Parathyroid adenoma (tissue), 2 donors: ENCODE results near the gene OPRPN.

Experiments
- H2AFZ ChIP-seq: fragments of 300-600 bp; sonication (generic); one replicate; pipeline ENCODE4 v1.7.0; 2017; ENCODE audit warnings: antibody characterized with exemption, mild to moderate bottlenecking
- H3K27ac ChIP-seq: fragments of 300-600 bp; sonication (generic); one replicate; pipeline ENCODE4 v1.7.0; 2017
- H3K27me3 ChIP-seq: fragments of 300-600 bp; sonication (generic); one replicate; pipeline ENCODE4 v1.7.0; 2017; ENCODE audit warnings: low read length; ENCODE audit not compliant: control insufficient read depth, insufficient read depth
- H3K36me3 ChIP-seq: fragments of 300-600 bp; sonication (generic); one replicate; pipeline ENCODE4 v1.7.0; 2017; ENCODE audit warnings: low read length; ENCODE audit not compliant: control insufficient read depth, insufficient read depth
- H3K4me1 ChIP-seq: fragments of 300-600 bp; sonication (generic); one replicate; pipeline ENCODE4 v1.7.0; 2017; ENCODE audit warnings: control low read depth
- H3K4me2 ChIP-seq: fragments of 300-600 bp; sonication (generic); one replicate; pipeline ENCODE4 v1.7.0; 2017; ENCODE audit warnings: low read length
- H3K4me3 ChIP-seq: fragments of 300-600 bp; sonication (generic); one replicate; pipeline ENCODE4 v1.7.0; 2017; ENCODE audit warnings: low read depth, low read length
- H3K79me2 ChIP-seq: fragments of 300-600 bp; sonication (generic); one replicate; pipeline ENCODE4 v1.7.0; 2017; ENCODE audit warnings: control low read depth
- H3K9ac ChIP-seq: fragments of 300-600 bp; sonication (generic); one replicate; pipeline ENCODE4 v1.7.0; 2017; ENCODE audit warnings: mild to moderate bottlenecking
- H3K9me3 ChIP-seq: fragments of 300-600 bp; sonication (generic); one replicate; pipeline ENCODE4 v1.7.0; 2017; ENCODE audit warnings: low read length; ENCODE audit not compliant: control insufficient read depth
- TF ChIP-seq, protein P1 (sequence below): fragments of 300-600 bp; sonication (generic); IDR thresholded peaks from one replicate; pipeline ENCODE4 v1.7.0; 2017; ENCODE audit warnings: antibody characterized with exemption, mild to moderate bottlenecking
- donor health status: primary hyperparathyroidism.

Gene OPRPN

DNA sequence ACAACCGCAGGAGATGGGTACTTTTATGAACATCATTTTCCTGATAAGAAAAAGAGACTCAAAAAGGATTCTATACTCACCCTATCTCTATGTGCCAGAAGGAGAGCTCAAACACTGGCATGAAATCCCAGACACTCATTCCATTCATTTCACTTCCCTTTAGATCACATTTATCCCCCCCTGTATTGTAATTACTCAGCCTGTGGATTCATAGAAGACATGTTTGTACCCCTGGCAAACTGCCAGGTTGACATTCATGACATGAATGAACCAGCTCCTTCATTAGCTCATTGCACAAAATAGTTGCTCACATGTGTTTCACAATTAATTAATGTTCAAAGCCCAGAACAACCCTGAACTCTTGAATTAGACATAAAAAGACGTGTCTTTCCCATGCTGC is 32.3 kb upstream of the OPRPN start:
- Histone ChIP-seq H3K4me3 (no peak overlapping the region), H3K4me1 (no peaks in the 10 kb centered on the region), H3K27ac (no peak overlapping the region), H3K9ac (no peak overlapping the region), H3K4me2 (no peak overlapping the region), H3K79me2 (no peaks in the 10 kb centered on the region), H2AFZ (no peak overlapping the region), H3K27me3 (no peaks in the 10 kb centered on the region), H3K9me3 (no peaks in the 10 kb centered on the region), H3K36me3 (no peaks in the 10 kb centered on the region)
- TF ChIP-seq, protein P1, sequence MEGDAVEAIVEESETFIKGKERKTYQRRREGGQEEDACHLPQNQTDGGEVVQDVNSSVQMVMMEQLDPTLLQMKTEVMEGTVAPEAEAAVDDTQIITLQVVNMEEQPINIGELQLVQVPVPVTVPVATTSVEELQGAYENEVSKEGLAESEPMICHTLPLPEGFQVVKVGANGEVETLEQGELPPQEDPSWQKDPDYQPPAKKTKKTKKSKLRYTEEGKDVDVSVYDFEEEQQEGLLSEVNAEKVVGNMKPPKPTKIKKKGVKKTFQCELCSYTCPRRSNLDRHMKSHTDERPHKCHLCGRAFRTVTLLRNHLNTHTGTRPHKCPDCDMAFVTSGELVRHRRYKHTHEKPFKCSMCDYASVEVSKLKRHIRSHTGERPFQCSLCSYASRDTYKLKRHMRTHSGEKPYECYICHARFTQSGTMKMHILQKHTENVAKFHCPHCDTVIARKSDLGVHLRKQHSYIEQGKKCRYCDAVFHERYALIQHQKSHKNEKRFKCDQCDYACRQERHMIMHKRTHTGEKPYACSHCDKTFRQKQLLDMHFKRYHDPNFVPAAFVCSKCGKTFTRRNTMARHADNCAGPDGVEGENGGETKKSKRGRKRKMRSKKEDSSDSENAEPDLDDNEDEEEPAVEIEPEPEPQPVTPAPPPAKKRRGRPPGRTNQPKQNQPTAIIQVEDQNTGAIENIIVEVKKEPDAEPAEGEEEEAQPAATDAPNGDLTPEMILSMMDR, result no peak

DNA sequence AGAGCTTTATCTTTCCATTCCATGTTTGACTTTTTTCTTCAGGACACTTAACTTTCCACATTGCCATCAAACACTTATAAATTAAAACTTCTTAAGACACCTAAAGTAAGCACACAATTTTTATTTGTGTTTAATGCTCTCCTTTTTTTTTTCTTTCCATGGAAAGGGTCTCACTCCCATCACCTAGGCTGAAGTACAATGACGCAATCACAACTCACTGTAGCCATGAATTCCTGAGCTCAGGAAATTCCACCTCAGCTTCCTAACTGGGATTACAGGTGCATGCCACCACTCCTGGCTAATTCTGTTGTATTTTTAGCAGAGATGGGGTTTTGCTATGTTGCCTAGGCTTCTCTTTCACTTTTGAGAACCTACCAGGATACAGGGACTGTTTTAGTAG is 29.9 kb upstream of the OPRPN start:
- no peaks in the 10 kb centered on the region for H3K79me2 ChIP-seq
- no peaks in the 10 kb centered on the region for H3K27me3 ChIP-seq
- no peaks in the 10 kb centered on the region for H3K9me3 ChIP-seq
- no peak overlapping the region for H3K9ac ChIP-seq
- H3K27ac ChIP-seq, result no peak overlapping the region
- no peak overlapping the region for H3K4me3 ChIP-seq
- H3K4me2 ChIP-seq, result no peak overlapping the region
- H3K36me3 ChIP-seq, result no peaks in the 10 kb centered on the region
- H2AFZ ChIP-seq, result no peak overlapping the region
- TF ChIP-seq, protein P1, result no peak
- no peaks in the 10 kb centered on the region for H3K4me1 ChIP-seq

DNA sequence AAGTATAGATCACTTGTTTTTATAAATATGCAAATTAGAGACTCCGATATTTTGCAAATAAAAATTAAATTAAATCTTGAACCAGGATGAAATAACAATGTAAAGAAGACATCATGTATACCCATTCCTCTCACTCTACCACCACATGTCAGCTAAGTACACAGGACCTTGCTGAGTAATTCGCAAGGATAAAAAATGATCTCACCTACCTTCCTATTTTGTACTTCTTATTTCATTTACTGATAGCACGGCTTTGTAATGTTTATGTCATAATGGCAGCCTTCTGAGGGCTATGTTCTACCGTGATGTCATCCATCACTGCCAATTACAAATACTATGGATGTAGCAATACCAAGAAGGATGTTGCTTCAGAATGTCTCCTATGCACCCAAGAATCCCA is 25.8 kb upstream of the OPRPN start:
- Histone ChIP-seq H3K27ac (no peak overlapping the region), H3K36me3 (no peaks in the 10 kb centered on the region), H3K9me3 (no peaks in the 10 kb centered on the region), H3K9ac (no peak overlapping the region), H3K4me2 (no peak overlapping the region), H3K27me3 (no peaks in the 10 kb centered on the region), H3K79me2 (no peaks in the 10 kb centered on the region), H3K4me1 (no peaks in the 10 kb centered on the region), H2AFZ (no peak overlapping the region), H3K4me3 (no peak overlapping the region)
- TF ChIP-seq, protein P1, result no peak

DNA sequence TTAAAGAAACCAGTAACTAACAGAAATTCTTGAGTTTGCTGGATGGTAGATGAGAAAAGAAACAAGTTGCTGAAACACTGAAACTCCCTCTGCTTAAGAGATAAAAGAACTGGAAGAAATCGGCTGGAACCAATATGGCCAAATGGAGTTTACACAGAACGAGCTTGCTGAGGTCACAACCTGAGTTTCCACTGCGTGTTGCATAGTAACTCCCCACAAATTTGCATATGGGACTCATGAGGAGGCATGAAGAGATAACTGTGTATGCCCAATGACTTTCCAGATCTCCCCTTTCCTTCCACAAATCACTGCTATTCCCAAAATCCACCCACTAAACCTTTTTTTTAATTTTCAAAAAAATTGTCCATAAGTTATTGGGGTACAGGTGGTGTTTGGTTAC is 25.0 kb upstream of the OPRPN start:
- no peak overlapping the region for H3K4me3 ChIP-seq
- no peak overlapping the region for H3K9ac ChIP-seq
- TF ChIP-seq, protein P1, result no peak
- no peak overlapping the region for H3K27ac ChIP-seq
- no peaks in the 10 kb centered on the region for H3K9me3 ChIP-seq
- no peaks in the 10 kb centered on the region for H3K79me2 ChIP-seq
- no peaks in the 10 kb centered on the region for H3K4me1 ChIP-seq
- no peak overlapping the region for H3K4me2 ChIP-seq
- no peak overlapping the region for H2AFZ ChIP-seq
- H3K36me3 ChIP-seq, result no peaks in the 10 kb centered on the region
- no peaks in the 10 kb centered on the region for H3K27me3 ChIP-seq

DNA sequence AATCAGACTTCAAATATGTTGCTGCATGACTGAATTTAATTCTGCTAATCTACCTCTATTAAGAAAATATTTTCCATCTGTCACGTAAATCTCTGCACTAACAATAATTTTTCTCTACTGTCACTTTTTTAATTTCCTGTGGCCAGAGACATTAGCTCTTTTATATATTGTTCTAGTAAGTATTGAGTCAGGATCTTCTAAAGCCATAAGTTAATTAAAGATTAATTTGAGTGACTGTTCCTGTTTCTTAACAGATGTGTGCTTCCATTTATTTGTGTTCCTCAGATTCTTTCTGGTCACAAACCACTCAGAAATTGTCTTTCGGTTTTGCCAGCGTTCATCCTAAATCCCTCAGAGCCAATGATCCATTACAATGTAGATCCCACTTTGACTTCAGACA is 17.2 kb upstream of the OPRPN start:
- H3K9ac ChIP-seq, result no peak overlapping the region
- no peak overlapping the region for H3K4me3 ChIP-seq
- no peaks in the 10 kb centered on the region for H3K4me1 ChIP-seq
- H3K27ac ChIP-seq, result no peak overlapping the region
- no peaks in the 10 kb centered on the region for H3K79me2 ChIP-seq
- H3K4me2 ChIP-seq, result no peak overlapping the region
- H3K36me3 ChIP-seq, result no peaks in the 10 kb centered on the region
- no peaks in the 10 kb centered on the region for H3K27me3 ChIP-seq
- no peak overlapping the region for H2AFZ ChIP-seq
- TF ChIP-seq, protein P1, result no peak
- H3K9me3 ChIP-seq, result no peaks in the 10 kb centered on the region
